BLaER1 treated with 17β-estradiol and CSF1 and Interleukin-3, amounts not matched to agents 10 nM and 100 nM (cell line): ENCODE measurements around the gene CNTLN.

ENCODE experiments used
- H3K27ac ChIP-seq, 11 experiments: shearing (Covaris generic); formaldehyde crosslinking; 2 replicates each; pipeline ENCODE4 v1.8.1; 2022
- H3K27me3 ChIP-seq, 11 experiments: shearing (Covaris generic); formaldehyde crosslinking; 2 replicates each; pipeline ENCODE4 v1.8.1; 2022
- H3K36me3 ChIP-seq, 11 experiments: shearing (Covaris generic); formaldehyde crosslinking; 2 replicates each; pipeline ENCODE4 v1.8.1; 2022
- H3K4me1 ChIP-seq, 10 experiments: shearing (Covaris generic); formaldehyde crosslinking; 2 replicates each; pipeline ENCODE4 v1.8.1; 2022
- H3K4me2 ChIP-seq, 11 experiments: shearing (Covaris generic); formaldehyde crosslinking; 2 replicates each; pipeline ENCODE4 v1.8.1; 2022
- H3K4me3 ChIP-seq, 10 experiments: shearing (Covaris generic); formaldehyde crosslinking; 2 replicates each; pipeline ENCODE4 v1.8.1; 2022
- H3K9ac ChIP-seq, 11 experiments: shearing (Covaris generic); formaldehyde crosslinking; 2 replicates each; pipeline ENCODE4 v1.8.1; 2022
- H3K9me3 ChIP-seq, 11 experiments: shearing (Covaris generic); formaldehyde crosslinking; replicated peaks in 1 of 11; 2 replicates each; pipeline ENCODE4 v1.8.1; 2022
- H4K20me1 ChIP-seq, 11 experiments: shearing (Covaris generic); formaldehyde crosslinking; 2 replicates each; pipeline ENCODE4 v1.8.1; 2022
- Cebpa-rat ChIP-seq, 11 experiments: shearing (Covaris generic); IDR thresholded peaks; 2 replicates each; pipeline ENCODE4 v1.8.1; 2022

Gene CNTLN

GRCh38 chr9:17484906-17485305, 350.1 kb downstream of the CNTLN start:
- H3K9ac ChIP-seq, result no peak overlapping the region
- no peaks in the 10 kb centered on the region for H4K20me1 ChIP-seq
- no peaks in the 10 kb centered on the region for H3K27me3 ChIP-seq
- H3K27ac ChIP-seq, result no peak overlapping the region
- H3K4me2 ChIP-seq, result no peak overlapping the region
- no peak for TF ChIP-seq Cebpa-rat (IDR thresholded peaks at IDR 0.05)
- H3K4me3 ChIP-seq, result no peak overlapping the region
- H3K9me3 ChIP-seq, result no peaks in the 10 kb centered on the region
- H3K36me3 ChIP-seq, result peaks cover 0 to 8% (median 0%) of the 10 kb centered on the region in 11 experiments; a peak in 6 of 22 replicates
- H3K4me1 ChIP-seq, result no peaks in the 10 kb centered on the region

- no peak for TF ChIP-seq Cebpa-rat (IDR thresholded peaks at IDR 0.05)
Observed at GRCh38 chr9:17486396-17486795, 351.6 kb downstream of the CNTLN start.

GRCh38 chr9:17487467-17487866, 352.6 kb downstream of the CNTLN start:
- Histone ChIP-seq H3K4me3 (no peak overlapping the region), H3K4me2 (no peak overlapping the region), H3K9ac (no peak overlapping the region), H3K36me3 (peaks cover 0 to 8% (median 0%) of the 10 kb centered on the region in 11 experiments; a peak in 6 of 22 replicates), H4K20me1 (no peaks in the 10 kb centered on the region), H3K9me3 (no peaks in the 10 kb centered on the region), H3K27ac (no peak overlapping the region), H3K27me3 (no peaks in the 10 kb centered on the region), H3K4me1 (no peaks in the 10 kb centered on the region)
- TF ChIP-seq Cebpa-rat (IDR thresholded peaks at IDR 0.05), result no peak

More at GRCh38 chr9:17486396-17486795, 351.6 kb downstream of the CNTLN start:
- H3K36me3 ChIP-seq, result peaks cover 0 to 8% (median 0%) of the 10 kb centered on the region in 11 experiments; a peak in 6 of 22 replicates
- H3K9me3 ChIP-seq, result no peaks in the 10 kb centered on the region
- H3K4me3 ChIP-seq, result no peak overlapping the region
- no peaks in the 10 kb centered on the region for H3K27me3 ChIP-seq
- H3K4me1 ChIP-seq, result no peaks in the 10 kb centered on the region
- H3K4me2 ChIP-seq, result no peak overlapping the region
- no peak overlapping the region for H3K27ac ChIP-seq
- no peaks in the 10 kb centered on the region for H4K20me1 ChIP-seq
- H3K9ac ChIP-seq, result no peak overlapping the region

- H3K9me3 ChIP-seq, result no peaks in the 10 kb centered on the region
- H3K27ac ChIP-seq, result no peak overlapping the region
- peaks cover 0 to 8% (median 0%) of the 10 kb centered on the region in 11 experiments; a peak in 6 of 22 replicates for H3K36me3 ChIP-seq
- no peaks in the 10 kb centered on the region for H4K20me1 ChIP-seq
- no peaks in the 10 kb centered on the region for H3K27me3 ChIP-seq
- H3K9ac ChIP-seq, result no peak overlapping the region
- H3K4me2 ChIP-seq, result no peak overlapping the region
- no peak for TF ChIP-seq Cebpa-rat (IDR thresholded peaks at IDR 0.05)
- no peaks in the 10 kb centered on the region for H3K4me1 ChIP-seq
- no peak overlapping the region for H3K4me3 ChIP-seq
Observed at GRCh38 chr9:17488662-17489061, 353.8 kb downstream of the CNTLN start.

- H4K20me1 ChIP-seq, result no peaks in the 10 kb centered on the region
- no peaks in the 10 kb centered on the region for H3K9me3 ChIP-seq
- peaks cover 0 to 8% (median 0%) of the 10 kb centered on the region in 11 experiments; a peak in 6 of 22 replicates for H3K36me3 ChIP-seq
- no peak overlapping the region for H3K9ac ChIP-seq
- no peak overlapping the region for H3K4me3 ChIP-seq
- TF ChIP-seq Cebpa-rat (IDR thresholded peaks at IDR 0.05), result no peak
- H3K4me1 ChIP-seq, result no peaks in the 10 kb centered on the region
- no peaks in the 10 kb centered on the region for H3K27me3 ChIP-seq
- H3K27ac ChIP-seq, result no peak overlapping the region
- H3K4me2 ChIP-seq, result no peak overlapping the region
Observed at GRCh38 chr9:17490110-17490509, 355.3 kb downstream of the CNTLN start.

GRCh38 chr9:17491780-17492179, 356.9 kb downstream of the CNTLN start:
- H3K27ac ChIP-seq, result no peak overlapping the region
- no peak overlapping the region for H3K4me3 ChIP-seq
- no peak overlapping the region for H3K9ac ChIP-seq
- no peaks in the 10 kb centered on the region for H3K4me1 ChIP-seq
- peaks cover 0 to 13% (median 6%) of the 10 kb centered on the region in 11 experiments; a peak in 7 of 22 replicates for H3K36me3 ChIP-seq
- no peak for TF ChIP-seq Cebpa-rat (IDR thresholded peaks at IDR 0.05)
- no peaks in the 10 kb centered on the region for H4K20me1 ChIP-seq
- no peaks in the 10 kb centered on the region for H3K27me3 ChIP-seq
- no peak overlapping the region for H3K4me2 ChIP-seq
- H3K9me3 ChIP-seq, result no peaks in the 10 kb centered on the region

- no peaks in the 10 kb centered on the region for H3K27me3 ChIP-seq
- no peak overlapping the region for H3K9ac ChIP-seq
- no peaks in the 10 kb centered on the region for H4K20me1 ChIP-seq
- no peak overlapping the region for H3K4me3 ChIP-seq
- TF ChIP-seq Cebpa-rat (IDR thresholded peaks at IDR 0.05), result no peak
- H3K4me1 ChIP-seq, result no peaks in the 10 kb centered on the region
- H3K9me3 ChIP-seq, result 0 out of 22 replicates have a peak, but pooled peaks cover 0 to 3% (median 0%) of the 10 kb centered on the region in 11 experiments
- no peak overlapping the region for H3K4me2 ChIP-seq
- H3K27ac ChIP-seq, result no peak overlapping the region
- no peaks in the 10 kb centered on the region for H3K36me3 ChIP-seq
Observed at GRCh38 chr9:17503196-17503595, 368.4 kb downstream of the CNTLN start.

- 0 out of 22 replicates have a peak, but pooled peaks cover 0 to 3% (median 0%) of the 10 kb centered on the region in 11 experiments for H3K9me3 ChIP-seq
- H3K4me2 ChIP-seq, result no peak overlapping the region
- no peaks in the 10 kb centered on the region for H3K4me1 ChIP-seq
- no peaks in the 10 kb centered on the region for H4K20me1 ChIP-seq
- H3K36me3 ChIP-seq, result no peaks in the 10 kb centered on the region
- no peak for TF ChIP-seq Cebpa-rat (IDR thresholded peaks at IDR 0.05)
- H3K4me3 ChIP-seq, result no peak overlapping the region
- H3K9ac ChIP-seq, result no peak overlapping the region
- H3K27ac ChIP-seq, result no peak overlapping the region
- no peaks in the 10 kb centered on the region for H3K27me3 ChIP-seq
Observed at GRCh38 chr9:17509151-17509550, 374.3 kb downstream of the CNTLN start.

- no peak for TF ChIP-seq Cebpa-rat (IDR thresholded peaks at IDR 0.05)
Observed at GRCh38 chr9:17509701-17510100, 374.9 kb downstream of the CNTLN start.

GRCh38 chr9:17519761-17520160, 384.9 kb downstream of the CNTLN start:
- Histone ChIP-seq H4K20me1 (no peaks in the 10 kb centered on the region), H3K9me3 (no peaks in the 10 kb centered on the region), H3K36me3 (no peaks in the 10 kb centered on the region), H3K27me3 (no peaks in the 10 kb centered on the region), H3K9ac (no peak overlapping the region), H3K4me2 (no peak overlapping the region), H3K4me3 (no peak overlapping the region), H3K27ac (no peak overlapping the region), H3K4me1 (no peaks in the 10 kb centered on the region)
- no peak for TF ChIP-seq Cebpa-rat (IDR thresholded peaks at IDR 0.05)

More at GRCh38 chr9:17509701-17510100, 374.9 kb downstream of the CNTLN start:
- Histone ChIP-seq H3K4me3 (no peak overlapping the region), H3K9me3 (0 out of 22 replicates have a peak, but pooled peaks cover 0 to 3% (median 0%) of the 10 kb centered on the region in 11 experiments), H3K27me3 (no peaks in the 10 kb centered on the region), H3K9ac (no peak overlapping the region), H3K4me1 (no peaks in the 10 kb centered on the region), H4K20me1 (no peaks in the 10 kb centered on the region), H3K36me3 (no peaks in the 10 kb centered on the region), H3K4me2 (no peak overlapping the region), H3K27ac (no peak overlapping the region)
